Mucosa of descending colon (tissue), 3 donors: ENCODE data around the gene RBM33. TPM values are rescaled to one million over a fixed set of nuclear protein-coding genes. Genes with fewer than 3 reads are reported as not detected.

Experiments
- ATAC-seq: fragments of 200-7000 bp; cut with Tn5 transposase; one replicate; pipeline ENCODE4 v1.9.1; 2020; ENCODE audit warnings: mild to moderate bottlenecking, moderate library complexity
- DNase-seq, 3 donors: peaks; one replicate each; pipeline ENCODE4 v3.0.0-alpha.2; 2020
- H3K36me3 ChIP-seq: fragments of 200-600 bp; one replicate; pipeline ENCODE4 v1.8.0; 2021; ENCODE audit warnings: low read depth, mild to moderate bottlenecking
- H3K4me1 ChIP-seq: fragments of 200-600 bp; one replicate; pipeline ENCODE4 v1.8.0; 2021; ENCODE audit warnings: low read depth, mild to moderate bottlenecking
- H3K4me3 ChIP-seq: fragments of 200-600 bp; one replicate; pipeline ENCODE4 v1.8.0; 2021; ENCODE audit warnings: mild to moderate bottlenecking
- H3K9me3 ChIP-seq: fragments of 200-600 bp; one replicate; pipeline ENCODE4 v1.8.0; 2021; ENCODE audit warnings: mild to moderate bottlenecking
- CTCF ChIP-seq: fragments of 200-600 bp; IDR thresholded peaks from one replicate; pipeline ENCODE4 v1.8.0; 2022; ENCODE audit warnings: antibody characterized with exemption, mild to moderate bottlenecking
- intact Hi-C, 2 donors: fragments of 100-400 bp; cut with DNase I in 1 of 2; cut with micrococcal nuclease in 1 of 2; formaldehyde crosslinking; loops; one replicate each; pipeline versions ENCODE4 v1.11.0 to v1.11.1; 2022; cut with DNase I, micrococcal nuclease
- total RNA-seq, 3 donors: library from RNA; stranded (reverse); fragmentation: NEBNext Ultra II Directional in 2 of 3; extraction: Animal tissue kit (Norgen Biotek cat#: 25700) in 2 of 3; gene quantifications; one replicate each; pipeline versions ENCODE4 v1.2.1 to v1.2.4, GENCODE V29; 2021 to 2023
- donor health status: DM: no; HTN: no; CAD: no; lungs with moderate emphysema.
- donor health status: DM: no; HTN: no; CAD: no.
- donor health status: DM: no; HTN: yes; CAD: no.

RBM33 gene
- total RNA-seq, 3 donors from 2014 or later = 59.9 to 75.8 (median 69.8) TPM

- H3K9me3 ChIP-seq = no peaks in the 10 kb centered on the region
- DNase-seq (no peak), ATAC-seq (no peak)
- no peak for TF ChIP-seq CTCF
- no peaks in the 10 kb centered on the region for H3K4me1 ChIP-seq
- intact Hi-C loops = no loop called here
- H3K4me3 ChIP-seq = no peak overlapping the region
- no peaks in the 10 kb centered on the region for H3K36me3 ChIP-seq
Measured at GRCh38 chr7:155774947-155775346, 130.5 kb downstream of the RBM33 start.

- no peak for TF ChIP-seq CTCF
- Histone ChIP-seq H3K4me1 (no peaks in the 10 kb centered on the region), H3K4me3 (no peak overlapping the region), H3K36me3 (no peaks in the 10 kb centered on the region), H3K9me3 (no peaks in the 10 kb centered on the region)
- intact Hi-C loops = no loop called here
- DNase-seq (no peak), ATAC-seq (no peak)
Measured at GRCh38 chr7:155775691-155776090, 131.2 kb downstream of the RBM33 start.

- TF ChIP-seq CTCF = no peak
- no peaks in the 10 kb centered on the region for H3K9me3 ChIP-seq
- no peak overlapping the region for H3K4me3 ChIP-seq
- intact Hi-C loops = no loop called here
- no peak for DNase-seq
- no peak for ATAC-seq
- H3K4me1 ChIP-seq = no peaks in the 10 kb centered on the region
- H3K36me3 ChIP-seq = peaks cover 3% of the 10 kb centered on the region
Measured at GRCh38 chr7:155776606-155777005, 132.1 kb downstream of the RBM33 start.

- H3K9me3 ChIP-seq = no peaks in the 10 kb centered on the region
- ATAC-seq (no peak), DNase-seq (no peak)
- H3K4me3 ChIP-seq = no peak overlapping the region
- intact Hi-C loops = no loop called here
- no peaks in the 10 kb centered on the region for H3K4me1 ChIP-seq
- no peak for TF ChIP-seq CTCF
- peaks cover 3% of the 10 kb centered on the region for H3K36me3 ChIP-seq
Measured at GRCh38 chr7:155778349-155778748, 133.9 kb downstream of the RBM33 start.

- TF ChIP-seq CTCF = no peak
- intact Hi-C loops = no loop called here
- H3K4me1 ChIP-seq = no peaks in the 10 kb centered on the region
- ATAC-seq = no peak
- H3K9me3 ChIP-seq = no peaks in the 10 kb centered on the region
- no peak overlapping the region for H3K4me3 ChIP-seq
- peaks cover 3% of the 10 kb centered on the region for H3K36me3 ChIP-seq
- DNase-seq = no peak
Measured at GRCh38 chr7:155780884-155781283, 136.4 kb downstream of the RBM33 start.

GRCh38 chr7:155781433-155781832 is 137.0 kb downstream of the RBM33 start:
- no peak overlapping the region for H3K4me3 ChIP-seq
- H3K36me3 ChIP-seq = peaks cover 3% of the 10 kb centered on the region
- DNase-seq (no peak), ATAC-seq (no peak)
- H3K9me3 ChIP-seq = no peaks in the 10 kb centered on the region
- intact Hi-C loops = no loop called here
- TF ChIP-seq CTCF = no peak
- H3K4me1 ChIP-seq = no peaks in the 10 kb centered on the region
